Thyroid gland (tissue), 4 donors: ENCODE data around the gene THAP8.

ENCODE experiments used
- POLR2A ChIP-seq, 2 donors: fragments of 450-650 bp; IDR thresholded peaks; one replicate each; pipeline ENCODE4 v1.6.1; 2017; ENCODE audit warnings: antibody characterized with exemption in 2 of 2, mild to moderate bottlenecking in 2 of 2, moderate library complexity in 1 of 2
- TF ChIP-seq, protein P1 (sequence below), 6 experiments: fragments of 200-600 bp in 3 of 6; fragments of 450-650 bp in 3 of 6; sonication (generic) in 3 of 6; IDR thresholded peaks; one replicate each; pipeline ENCODE4 v1.5.1; 2016 to 2019; ENCODE audit warnings: antibody characterized with exemption in 6 of 6, mild to moderate bottlenecking in 2 of 6, inconsistent platforms in 1 of 6, moderate library complexity in 1 of 6

DNA sequence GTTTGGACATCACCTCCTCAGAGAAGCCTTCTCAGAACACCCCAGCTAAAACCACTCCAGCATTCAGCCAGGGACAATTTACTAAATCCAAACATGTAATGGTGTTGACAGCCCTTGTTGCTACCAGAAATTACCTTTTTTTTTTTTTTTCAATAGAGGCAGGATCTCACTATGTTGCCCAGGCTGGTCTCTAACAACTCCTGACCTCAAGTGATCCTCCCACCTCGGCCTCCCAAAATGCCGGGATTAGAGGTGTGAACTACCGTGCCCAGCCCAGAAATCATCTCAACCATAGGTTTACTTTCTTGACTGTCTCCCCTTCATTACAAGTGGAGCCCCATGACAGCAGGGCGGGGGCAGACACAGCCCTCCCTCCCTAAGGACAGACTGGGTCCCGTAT, 30.7 kb downstream of the THAP8 start:
- TF ChIP-seq, protein P1, sequence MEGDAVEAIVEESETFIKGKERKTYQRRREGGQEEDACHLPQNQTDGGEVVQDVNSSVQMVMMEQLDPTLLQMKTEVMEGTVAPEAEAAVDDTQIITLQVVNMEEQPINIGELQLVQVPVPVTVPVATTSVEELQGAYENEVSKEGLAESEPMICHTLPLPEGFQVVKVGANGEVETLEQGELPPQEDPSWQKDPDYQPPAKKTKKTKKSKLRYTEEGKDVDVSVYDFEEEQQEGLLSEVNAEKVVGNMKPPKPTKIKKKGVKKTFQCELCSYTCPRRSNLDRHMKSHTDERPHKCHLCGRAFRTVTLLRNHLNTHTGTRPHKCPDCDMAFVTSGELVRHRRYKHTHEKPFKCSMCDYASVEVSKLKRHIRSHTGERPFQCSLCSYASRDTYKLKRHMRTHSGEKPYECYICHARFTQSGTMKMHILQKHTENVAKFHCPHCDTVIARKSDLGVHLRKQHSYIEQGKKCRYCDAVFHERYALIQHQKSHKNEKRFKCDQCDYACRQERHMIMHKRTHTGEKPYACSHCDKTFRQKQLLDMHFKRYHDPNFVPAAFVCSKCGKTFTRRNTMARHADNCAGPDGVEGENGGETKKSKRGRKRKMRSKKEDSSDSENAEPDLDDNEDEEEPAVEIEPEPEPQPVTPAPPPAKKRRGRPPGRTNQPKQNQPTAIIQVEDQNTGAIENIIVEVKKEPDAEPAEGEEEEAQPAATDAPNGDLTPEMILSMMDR (IDR thresholded peaks at IDR 0.05), result no peak
- TF ChIP-seq POLR2A (IDR thresholded peaks at IDR 0.05), result no peak
